GM23338 (cell line): Measurements from ENCODE around the gene LINGO1. TPM values are rescaled to one million over a fixed set of nuclear protein-coding genes. Genes with fewer than 3 reads are reported as not detected.

Source experiments
- ATAC-seq: fragments of 200-7000 bp; cut with Tn5 transposase; 3 replicates; pipeline ENCODE4 v1.9.1; 2020
- DNase-seq: peaks from one replicate; pipeline ENCODE4 v3.0.0-alpha.2; 2015; ENCODE audit warnings: low spot score
- H2AFZ ChIP-seq: fragments of 200-600 bp; sonication (generic); 2 replicates; pipeline ENCODE4 v1.8.0; 2016; ENCODE audit warnings: antibody characterized with exemption, mild to moderate bottlenecking, moderate library complexity
- H3F3A ChIP-seq: fragments of 200-600 bp; sonication (generic); replicated peaks from 2 replicates; pipeline ENCODE4 v1.8.0; 2017; ENCODE audit warnings: antibody characterized with exemption, mixed run types, low read depth
- H3K27ac ChIP-seq: fragments of 200-600 bp; sonication (generic); 2 replicates; pipeline ENCODE4 v1.6.1; 2016; ENCODE audit warnings: low read depth
- H3K27me3 ChIP-seq: fragments of 200-600 bp; sonication (generic); 2 replicates; pipeline ENCODE4 v1.8.0; 2016; ENCODE audit warnings: mild to moderate bottlenecking, mixed run types, moderate library complexity; ENCODE audit not compliant: insufficient read depth
- H3K36me3 ChIP-seq: fragments of 200-600 bp; sonication (generic); 2 replicates; pipeline ENCODE4 v1.8.0; 2016; ENCODE audit warnings: mild to moderate bottlenecking; ENCODE audit not compliant: insufficient read depth
- H3K4me1 ChIP-seq: fragments of 200-600 bp; sonication (generic); 2 replicates; pipeline ENCODE4 v1.8.0; 2016; ENCODE audit warnings: mild to moderate bottlenecking, moderate library complexity; ENCODE audit not compliant: insufficient read depth
- H3K4me2 ChIP-seq: fragments of 200-600 bp; sonication (generic); 2 replicates; pipeline ENCODE4 v1.7.1; 2017; ENCODE audit warnings: mixed run types
- H3K4me3 ChIP-seq: fragments of 200-600 bp; sonication (generic); 2 replicates; pipeline ENCODE4 v1.6.1; 2016; ENCODE audit warnings: mixed run types
- H3K79me2 ChIP-seq: fragments of 200-600 bp; sonication (generic); replicated peaks from 2 replicates; pipeline ENCODE4 v1.8.0; 2017; ENCODE audit warnings: mild to moderate bottlenecking; ENCODE audit not compliant: insufficient read depth
- H3K9me2 ChIP-seq: fragments of 200-600 bp; sonication (generic); 2 replicates; pipeline ENCODE4 v1.8.0; 2017; ENCODE audit not compliant: insufficient read depth
- H4K20me1 ChIP-seq: fragments of 200-600 bp; sonication (generic); replicated peaks from 2 replicates; pipeline ENCODE4 v1.8.0; 2017; ENCODE audit warnings: mild to moderate bottlenecking; ENCODE audit not compliant: insufficient read depth
- H3K27ac Mint-ChIP-seq: 2 replicates; pipeline ENCODE4 v1.8.0; 2020; ENCODE audit warnings: inconsistent platforms, mild to moderate bottlenecking, moderate library complexity, mixed read lengths
- H3K27me3 Mint-ChIP-seq: 3 replicates; pipeline ENCODE4 v1.8.0; 2022; ENCODE audit warnings: low read depth, mild to moderate bottlenecking, moderate library complexity, mixed read lengths, inconsistent platforms; ENCODE audit not compliant: insufficient read depth, poor library complexity
- H3K36me3 Mint-ChIP-seq: 3 replicates; pipeline ENCODE4 v1.8.0; 2021; ENCODE audit warnings: low read depth, mild to moderate bottlenecking, inconsistent platforms, moderate library complexity, mixed read lengths
- H3K4me1 Mint-ChIP-seq: 3 replicates; pipeline ENCODE4 v1.8.0; 2020; ENCODE audit warnings: mild to moderate bottlenecking, inconsistent platforms, mixed read lengths
- H3K4me3 Mint-ChIP-seq: 3 replicates; pipeline ENCODE4 v1.8.0; 2021; ENCODE audit warnings: moderate library complexity, mild to moderate bottlenecking, inconsistent platforms, mixed read lengths
- H3K9me3 Mint-ChIP-seq: 3 replicates; pipeline ENCODE4 v1.8.0; 2020; ENCODE audit warnings: moderate library complexity, mild to moderate bottlenecking, inconsistent platforms, mixed read lengths
- CREB1 ChIP-seq: fragments of 250-450 bp; sonication (Bioruptor Pico); IDR thresholded peaks from 2 replicates; pipeline ENCODE4 v1.5.0; 2020; ENCODE audit warnings: low read depth, mild to moderate bottlenecking, moderate library complexity
- EZH2 ChIP-seq: fragments of 200-600 bp; sonication (generic); IDR thresholded peaks from one replicate; pipeline ENCODE4 v1.8.0; 2017; ENCODE audit warnings: antibody characterized with exemption, mild to moderate bottlenecking, low read depth; ENCODE audit not compliant: unreplicated experiment
- EZH2phosphoT487 ChIP-seq: fragments of 200-600 bp; sonication (generic); IDR thresholded peaks from one replicate; pipeline ENCODE4 v1.8.1; 2018; ENCODE audit warnings: antibody characterized with exemption; ENCODE audit not compliant: unreplicated experiment
- NANOG ChIP-seq: IDR thresholded peaks from 2 replicates; pipeline ENCODE4 v1.6.1; 2016; ENCODE audit warnings: antibody characterized with exemption, borderline replicate concordance
- POLR2AphosphoS5 ChIP-seq: IDR thresholded peaks from 2 replicates; pipeline ENCODE4 v1.6.1; 2016; ENCODE audit warnings: antibody characterized with exemption, low read depth
- STAT1 ChIP-seq: IDR thresholded peaks from one replicate; pipeline ENCODE4 v1.6.1; 2016; ENCODE audit warnings: antibody characterized with exemption; ENCODE audit not compliant: unreplicated experiment
- ZNF114 ChIP-seq: fragments of 250-450 bp; sonication (Bioruptor Pico); IDR thresholded peaks from 2 replicates; pipeline ENCODE4 v1.5.0; 2020; ENCODE audit warnings: mild to moderate bottlenecking, moderate library complexity
- ZNF331 ChIP-seq: fragments of 250-450 bp; sonication (Bioruptor Pico); IDR thresholded peaks from 2 replicates; pipeline ENCODE4 v1.5.0; 2020; ENCODE audit warnings: low read depth, mild to moderate bottlenecking, moderate library complexity
- polyA plus RNA-seq: library from polyadenylated mRNA; unstranded; fragments of >200 nt; fragmentation: Nextera tagmentation; extraction: Ambion mirVana; gene quantifications from 2 replicates; pipeline ENCODE4 v1.2.1, GENCODE V29; 2016
- total RNA-seq: library from RNA; depleted of rRNA; stranded (reverse); fragments of >200 nt; shearing (Covaris generic); gene quantifications from 2 replicates; pipeline ENCODE4 v1.2.3, GENCODE V29; 2014
- TF ChIP-seq, protein P1 (sequence below), 2 experiments: fragments of 200-600 bp in 1 of 2; sonication (generic) in 1 of 2; conservative IDR thresholded peaks; 2 replicates each; pipeline versions ENCODE4 v1.5.1 to v1.6.1; 2016 to 2017; ENCODE audit warnings: antibody characterized with exemption in 2 of 2, low read depth in 2 of 2, mild to moderate bottlenecking in 2 of 2, moderate library complexity in 1 of 2
- TF ChIP-seq, protein P2 (sequence below): fragments of 250-450 bp; sonication (Bioruptor Pico); IDR thresholded peaks from 2 replicates; pipeline ENCODE4 v1.5.0; 2020; ENCODE audit warnings: mild to moderate bottlenecking, moderate library complexity
- TF ChIP-seq, protein P3 (sequence below): IDR thresholded peaks from 2 replicates; pipeline ENCODE4 v1.6.1; 2016; ENCODE audit warnings: antibody characterized with exemption

Gene LINGO1
- total and polyA plus RNA-seq, 2 experiments from 2014 or later, result 16.9 to 63.1 TPM

DNA sequence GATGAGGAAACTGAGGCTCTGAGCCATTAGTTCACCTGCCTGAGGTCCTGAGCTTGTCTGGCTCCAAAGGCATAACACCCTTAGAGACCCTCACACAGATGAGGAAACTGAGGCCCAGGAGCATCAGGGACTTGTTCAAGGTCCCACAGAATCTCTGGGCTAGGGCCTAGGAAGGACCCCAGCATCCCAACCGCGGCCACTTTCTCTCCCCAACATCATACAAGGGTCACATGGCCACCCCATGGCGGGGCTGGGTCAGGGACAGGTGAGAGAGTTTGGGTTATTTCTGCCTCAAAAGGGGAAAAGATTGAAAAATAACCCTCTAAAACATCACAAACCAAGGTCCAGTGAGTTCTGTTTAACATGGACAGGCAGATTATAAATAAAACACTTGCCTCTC, 6.7 kb downstream of the LINGO1 start:
- Histone ChIP-seq H3K27me3 (no peaks in the 10 kb centered on the region), H3K79me2 (peaks cover 84% of the 10 kb centered on the region), H3K27ac (no peak overlapping the region), H3K4me3 (no peak overlapping the region), H2AFZ (no peak overlapping the region), H3F3A (peaks cover 10% of the 10 kb centered on the region), H3K9me2 (no peaks in the 10 kb centered on the region), H3K4me2 (no peak overlapping the region), H3K36me3 (no peaks in the 10 kb centered on the region), H4K20me1 (no peaks in the 10 kb centered on the region), H3K4me1 (peaks cover 89% of the 10 kb centered on the region)
- TF ChIP-seq EZH2, result no peak
- TF ChIP-seq, protein P1, sequence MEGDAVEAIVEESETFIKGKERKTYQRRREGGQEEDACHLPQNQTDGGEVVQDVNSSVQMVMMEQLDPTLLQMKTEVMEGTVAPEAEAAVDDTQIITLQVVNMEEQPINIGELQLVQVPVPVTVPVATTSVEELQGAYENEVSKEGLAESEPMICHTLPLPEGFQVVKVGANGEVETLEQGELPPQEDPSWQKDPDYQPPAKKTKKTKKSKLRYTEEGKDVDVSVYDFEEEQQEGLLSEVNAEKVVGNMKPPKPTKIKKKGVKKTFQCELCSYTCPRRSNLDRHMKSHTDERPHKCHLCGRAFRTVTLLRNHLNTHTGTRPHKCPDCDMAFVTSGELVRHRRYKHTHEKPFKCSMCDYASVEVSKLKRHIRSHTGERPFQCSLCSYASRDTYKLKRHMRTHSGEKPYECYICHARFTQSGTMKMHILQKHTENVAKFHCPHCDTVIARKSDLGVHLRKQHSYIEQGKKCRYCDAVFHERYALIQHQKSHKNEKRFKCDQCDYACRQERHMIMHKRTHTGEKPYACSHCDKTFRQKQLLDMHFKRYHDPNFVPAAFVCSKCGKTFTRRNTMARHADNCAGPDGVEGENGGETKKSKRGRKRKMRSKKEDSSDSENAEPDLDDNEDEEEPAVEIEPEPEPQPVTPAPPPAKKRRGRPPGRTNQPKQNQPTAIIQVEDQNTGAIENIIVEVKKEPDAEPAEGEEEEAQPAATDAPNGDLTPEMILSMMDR (conservative IDR thresholded peaks at IDR 0.05; ENCODE audit: low read depth in 2 of 2), result no peak
- no peak for TF ChIP-seq CREB1
- TF ChIP-seq POLR2AphosphoS5, result no peak
- Mint-ChIP-seq H3K4me1 (peaks cover 87% of the 10 kb centered on the region), H3K36me3 (peaks cover 9% of the 10 kb centered on the region; the same call in 2 of the 3 replicates), H3K27ac (no peak overlapping the region), H3K27me3 (peaks cover 11% of the 10 kb centered on the region), H3K4me3 (no peak overlapping the region), H3K9me3 (no peaks in the 10 kb centered on the region; the same call in 2 of the 3 replicates)
- no peak for ATAC-seq
- no peak for DNase-seq

DNA sequence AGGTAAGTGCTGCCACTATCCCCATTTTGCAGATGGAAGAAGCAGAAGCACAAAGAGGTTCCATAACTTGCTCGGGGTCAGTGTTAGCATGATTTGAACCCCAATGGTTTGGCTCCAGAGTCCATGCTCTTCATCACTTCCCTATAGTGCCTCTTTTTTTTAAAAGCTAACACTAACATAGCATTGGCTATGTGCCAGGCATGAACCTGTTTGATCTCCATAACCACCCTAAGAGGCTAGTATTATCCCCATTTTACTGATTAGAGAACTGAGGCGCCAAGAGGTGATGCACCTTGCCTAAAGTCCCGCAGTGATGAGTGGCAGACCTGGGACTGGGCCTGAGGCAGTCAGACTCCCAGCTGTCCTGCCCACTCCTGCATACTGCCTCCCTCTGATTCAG, 7.3 kb downstream of the LINGO1 start:
- Mint-ChIP-seq H3K27me3 (peaks cover 11% of the 10 kb centered on the region), H3K36me3 (peaks cover 9% of the 10 kb centered on the region; the same call in 2 of the 3 replicates), H3K4me1 (peaks cover 85% of the 10 kb centered on the region), H3K4me3 (no peak overlapping the region), H3K9me3 (no peaks in the 10 kb centered on the region; the same call in 2 of the 3 replicates), H3K27ac (no peak overlapping the region)
- TF ChIP-seq CREB1 (no peak), ZNF331 (CRISPR knock-in tag) (no peak), EZH2phosphoT487 (no peak), ZNF114 (CRISPR knock-in tag) (no peak), NANOG (no peak), POLR2AphosphoS5 (no peak), STAT1 (no peak)
- TF ChIP-seq, protein P1 (conservative IDR thresholded peaks at IDR 0.05; ENCODE audit: low read depth in 2 of 2), result no peak
- TF ChIP-seq, protein P2, sequence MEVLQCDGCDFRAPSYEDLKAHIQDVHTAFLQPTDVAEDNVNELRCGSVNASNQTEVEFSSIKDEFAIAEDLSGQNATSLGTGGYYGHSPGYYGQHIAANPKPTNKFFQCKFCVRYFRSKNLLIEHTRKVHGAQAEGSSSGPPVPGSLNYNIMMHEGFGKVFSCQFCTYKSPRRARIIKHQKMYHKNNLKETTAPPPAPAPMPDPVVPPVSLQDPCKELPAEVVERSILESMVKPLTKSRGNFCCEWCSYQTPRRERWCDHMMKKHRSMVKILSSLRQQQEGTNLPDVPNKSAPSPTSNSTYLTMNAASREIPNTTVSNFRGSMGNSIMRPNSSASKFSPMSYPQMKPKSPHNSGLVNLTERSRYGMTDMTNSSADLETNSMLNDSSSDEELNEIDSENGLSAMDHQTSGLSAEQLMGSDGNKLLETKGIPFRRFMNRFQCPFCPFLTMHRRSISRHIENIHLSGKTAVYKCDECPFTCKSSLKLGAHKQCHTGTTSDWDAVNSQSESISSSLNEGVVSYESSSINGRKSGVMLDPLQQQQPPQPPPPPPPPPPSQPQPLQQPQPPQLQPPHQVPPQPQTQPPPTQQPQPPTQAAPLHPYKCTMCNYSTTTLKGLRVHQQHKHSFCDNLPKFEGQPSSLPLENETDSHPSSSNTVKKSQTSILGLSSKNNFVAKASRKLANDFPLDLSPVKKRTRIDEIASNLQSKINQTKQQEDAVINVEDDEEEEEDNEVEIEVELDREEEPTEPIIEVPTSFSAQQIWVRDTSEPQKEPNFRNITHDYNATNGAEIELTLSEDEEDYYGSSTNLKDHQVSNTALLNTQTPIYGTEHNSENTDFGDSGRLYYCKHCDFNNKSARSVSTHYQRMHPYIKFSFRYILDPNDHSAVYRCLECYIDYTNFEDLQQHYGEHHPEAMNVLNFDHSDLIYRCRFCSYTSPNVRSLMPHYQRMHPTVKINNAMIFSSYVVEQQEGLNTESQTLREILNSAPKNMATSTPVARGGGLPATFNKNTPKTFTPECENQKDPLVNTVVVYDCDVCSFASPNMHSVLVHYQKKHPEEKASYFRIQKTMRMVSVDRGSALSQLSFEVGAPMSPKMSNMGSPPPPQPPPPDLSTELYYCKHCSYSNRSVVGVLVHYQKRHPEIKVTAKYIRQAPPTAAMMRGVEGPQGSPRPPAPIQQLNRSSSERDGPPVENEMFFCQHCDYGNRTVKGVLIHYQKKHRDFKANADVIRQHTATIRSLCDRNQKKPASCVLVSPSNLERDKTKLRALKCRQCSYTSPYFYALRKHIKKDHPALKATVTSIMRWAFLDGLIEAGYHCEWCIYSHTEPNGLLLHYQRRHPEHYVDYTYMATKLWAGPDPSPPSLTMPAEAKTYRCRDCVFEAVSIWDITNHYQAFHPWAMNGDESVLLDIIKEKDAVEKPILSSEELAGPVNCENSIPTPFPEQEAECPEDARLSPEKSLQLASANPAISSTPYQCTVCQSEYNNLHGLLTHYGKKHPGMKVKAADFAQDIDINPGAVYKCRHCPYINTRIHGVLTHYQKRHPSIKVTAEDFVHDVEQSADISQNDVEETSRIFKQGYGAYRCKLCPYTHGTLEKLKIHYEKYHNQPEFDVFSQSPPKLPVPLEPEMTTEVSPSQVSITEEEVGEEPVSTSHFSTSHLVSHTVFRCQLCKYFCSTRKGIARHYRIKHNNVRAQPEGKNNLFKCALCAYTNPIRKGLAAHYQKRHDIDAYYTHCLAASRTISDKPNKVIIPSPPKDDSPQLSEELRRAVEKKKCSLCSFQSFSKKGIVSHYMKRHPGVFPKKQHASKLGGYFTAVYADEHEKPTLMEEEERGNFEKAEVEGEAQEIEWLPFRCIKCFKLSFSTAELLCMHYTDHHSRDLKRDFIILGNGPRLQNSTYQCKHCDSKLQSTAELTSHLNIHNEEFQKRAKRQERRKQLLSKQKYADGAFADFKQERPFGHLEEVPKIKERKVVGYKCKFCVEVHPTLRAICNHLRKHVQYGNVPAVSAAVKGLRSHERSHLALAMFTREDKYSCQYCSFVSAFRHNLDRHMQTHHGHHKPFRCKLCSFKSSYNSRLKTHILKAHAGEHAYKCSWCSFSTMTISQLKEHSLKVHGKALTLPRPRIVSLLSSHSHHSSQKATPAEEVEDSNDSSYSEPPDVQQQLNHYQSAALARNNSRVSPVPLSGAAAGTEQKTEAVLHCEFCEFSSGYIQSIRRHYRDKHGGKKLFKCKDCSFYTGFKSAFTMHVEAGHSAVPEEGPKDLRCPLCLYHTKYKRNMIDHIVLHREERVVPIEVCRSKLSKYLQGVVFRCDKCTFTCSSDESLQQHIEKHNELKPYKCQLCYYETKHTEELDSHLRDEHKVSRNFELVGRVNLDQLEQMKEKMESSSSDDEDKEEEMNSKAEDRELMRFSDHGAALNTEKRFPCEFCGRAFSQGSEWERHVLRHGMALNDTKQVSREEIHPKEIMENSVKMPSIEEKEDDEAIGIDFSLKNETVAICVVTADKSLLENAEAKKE (CRISPR knock-in tag), result no peak
- TF ChIP-seq, protein P3, sequence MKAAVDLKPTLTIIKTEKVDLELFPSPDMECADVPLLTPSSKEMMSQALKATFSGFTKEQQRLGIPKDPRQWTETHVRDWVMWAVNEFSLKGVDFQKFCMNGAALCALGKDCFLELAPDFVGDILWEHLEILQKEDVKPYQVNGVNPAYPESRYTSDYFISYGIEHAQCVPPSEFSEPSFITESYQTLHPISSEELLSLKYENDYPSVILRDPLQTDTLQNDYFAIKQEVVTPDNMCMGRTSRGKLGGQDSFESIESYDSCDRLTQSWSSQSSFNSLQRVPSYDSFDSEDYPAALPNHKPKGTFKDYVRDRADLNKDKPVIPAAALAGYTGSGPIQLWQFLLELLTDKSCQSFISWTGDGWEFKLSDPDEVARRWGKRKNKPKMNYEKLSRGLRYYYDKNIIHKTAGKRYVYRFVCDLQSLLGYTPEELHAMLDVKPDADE, result no peak
- H3K4me1 ChIP-seq, result peaks cover 83% of the 10 kb centered on the region
- ATAC-seq, result no peak
- no peak overlapping the region for H3K4me3 ChIP-seq
- H4K20me1 ChIP-seq, result no peaks in the 10 kb centered on the region
- H3K27me3 ChIP-seq, result no peaks in the 10 kb centered on the region
- H3K36me3 ChIP-seq, result no peaks in the 10 kb centered on the region
- H2AFZ ChIP-seq, result no peak overlapping the region
- H3K27ac ChIP-seq, result no peak overlapping the region
- no peaks in the 10 kb centered on the region for H3K9me2 ChIP-seq
- H3K79me2 ChIP-seq, result peaks cover 84% of the 10 kb centered on the region
- H3K4me2 ChIP-seq, result no peak overlapping the region
- no peak for DNase-seq
- H3F3A ChIP-seq, result peaks cover 10% of the 10 kb centered on the region
